Prostate gland (tissue), 2 donors: ENCODE data around the gene CALML3. TPM values are rescaled to one million over a fixed set of nuclear protein-coding genes. Genes with fewer than 3 reads are reported as not detected.

Experiments
- DNase-seq: peaks from one replicate; pipeline ENCODE4 v3.0.0-alpha.2; 2019; ENCODE audit warnings: low spot score
- H3K27ac ChIP-seq, 2 donors: fragments of 200-600 bp; sonication (generic); 2 replicates each; pipeline ENCODE4 v1.5.1; 2017 to 2019
- H3K27me3 ChIP-seq: fragments of 200-600 bp; sonication (generic); replicated peaks from 2 replicates; pipeline ENCODE4 v1.5.1; 2019; ENCODE audit not compliant: insufficient read depth
- H3K36me3 ChIP-seq, 2 donors: fragments of 200-600 bp; sonication (generic); 1 replicate in 1 of 2; 2 replicates in 1 of 2; pipeline versions ENCODE4 v1.5.1 to v1.8.1; 2017 to 2019
- H3K4me1 ChIP-seq: fragments of 200-600 bp; sonication (generic); replicated peaks from 2 replicates; pipeline ENCODE4 v1.5.1; 2019
- H3K4me3 ChIP-seq, 2 donors: fragments of 200-600 bp; sonication (generic); 2 replicates each; pipeline ENCODE4 v1.5.1; 2017 to 2019
- H3K9me3 ChIP-seq: fragments of 200-600 bp; sonication (generic); 2 replicates; pipeline ENCODE4 v1.5.1; 2017
- CTCF ChIP-seq, 4 experiments: fragments of 200-600 bp in 2 of 4; fragments of 450-650 bp in 2 of 4; sonication (generic) in 2 of 4; IDR thresholded peaks; 1 replicate in 3 of 4; 2 replicates in 1 of 4; pipeline ENCODE4 v1.5.1; 2016 to 2019; ENCODE audit warnings: antibody characterized with exemption in 4 of 4, mild to moderate bottlenecking in 2 of 4, moderate library complexity in 2 of 4
- POLR2A ChIP-seq: fragments of 450-650 bp; IDR thresholded peaks from one replicate; pipeline ENCODE4 v1.6.1; 2016; ENCODE audit warnings: antibody characterized with exemption, mild to moderate bottlenecking
- POLR2AphosphoS5 ChIP-seq: sonication (generic); formaldehyde crosslinking; IDR thresholded peaks from one replicate; pipeline ENCODE4 v1.6.1; 2017; ENCODE audit warnings: antibody characterized with exemption
- WGBS: methylation state at CpG from one replicate; pipeline ENCODE4 v1.1.5; 2018; 5-methylcytosine and 5-hydroxymethylcytosine counted together
- intact Hi-C: fragments of 100-400 bp; cut with DNase I; formaldehyde crosslinking; loops from one replicate; pipeline ENCODE4 v1.14.2; 2022
- total RNA-seq, 2 donors: library from RNA; depleted of rRNA; stranded (reverse); fragments of >200 nt; gene quantifications; one replicate each; pipeline ENCODE4 v1.1.0, GENCODE V29; 2016

The CALML3 gene
- total RNA-seq, 2 donors from 2014 or later, result 1.6 to 8.0 TPM

- Histone ChIP-seq H3K27ac (no peak overlapping the region), H3K4me3 (no peak overlapping the region), H3K9me3 (no peaks in the 10 kb centered on the region), H3K36me3 (no peaks in the 10 kb centered on the region), H3K27me3 (no peaks in the 10 kb centered on the region), H3K4me1 (no peaks in the 10 kb centered on the region)
- intact Hi-C loops, result loop anchor here (5.0 kb wide), 1 partner anchor 97 kb away; no protein-coding TSS in a partner anchor
- DNase-seq, result no peak
- 51% methylated on average over 32 of the region's 34 CpGs for WGBS
- TF ChIP-seq POLR2A, result no peak
- no peak for TF ChIP-seq POLR2AphosphoS5
- TF ChIP-seq CTCF (IDR thresholded peaks at IDR 0.05), result no peak
These were observed 990 bp downstream of the CALML3 start for GRCh38 chr10:5525561-5526341.

- WGBS, result 84% methylated on average over 8 of the region's 8 CpGs
- intact Hi-C loops, result loop anchor here (5.0 kb wide), 1 partner anchor 95 kb away; no protein-coding TSS in a partner anchor
- H3K27ac ChIP-seq, result no peak overlapping the region
- H3K36me3 ChIP-seq, result no peaks in the 10 kb centered on the region
- no peak for TF ChIP-seq POLR2A
- TF ChIP-seq POLR2AphosphoS5, result no peak
- TF ChIP-seq CTCF (IDR thresholded peaks at IDR 0.05), result no peak
- no peaks in the 10 kb centered on the region for H3K9me3 ChIP-seq
- H3K27me3 ChIP-seq, result no peaks in the 10 kb centered on the region
- DNase-seq, result no peak
- H3K4me1 ChIP-seq, result no peaks in the 10 kb centered on the region
- no peak overlapping the region for H3K4me3 ChIP-seq
These were observed 2.0 kb downstream of the CALML3 start for GRCh38 chr10:5526691-5527331.

- H3K27ac ChIP-seq, result no peak overlapping the region
- no peak for DNase-seq
These were observed 2.8 kb downstream of the CALML3 start for GRCh38 chr10:5527332-5528200.

More at GRCh38 chr10:5527332-5528200, 2.8 kb downstream of the CALML3 start:
- Histone ChIP-seq H3K27me3 (no peaks in the 10 kb centered on the region), H3K9me3 (no peaks in the 10 kb centered on the region), H3K36me3 (no peaks in the 10 kb centered on the region), H3K4me3 (no peak overlapping the region), H3K4me1 (no peaks in the 10 kb centered on the region)
- TF ChIP-seq CTCF (IDR thresholded peaks at IDR 0.05) (no peak), POLR2A (no peak), POLR2AphosphoS5 (no peak)
- intact Hi-C loops, result loop anchor here (5.0 kb wide), 1 partner anchor 95 kb away; no protein-coding TSS in a partner anchor
- 61% methylated on average over 10 of the region's 10 CpGs for WGBS
